ENCODE data around the gene SLC16A3. TPM values are rescaled to one million over a fixed set of nuclear protein-coding genes. Genes with fewer than 3 reads are reported as not detected.
"Not testable (repeated sequence)": the region's sequence is repeated elsewhere in the genome, so short reads cannot be mapped to it uniquely, and the experiment has no call there.

SLC16A3 gene
- total and polyA plus RNA-seq, 8 donors = 4.9 to 87.9 (median 37.7) TPM

- peaks cover 80 to 99% (median 98%) of the 10 kb centered on the region in 4 donors for H3K36me3 ChIP-seq
- no peak for TF ChIP-seq POLR2A (IDR thresholded peaks at IDR 0.05)
- TF ChIP-seq POLR2AphosphoS5 (IDR thresholded peaks at IDR 0.05) = no peak
- TF ChIP-seq CTCF (IDR thresholded peaks at IDR 0.05) = no peak
- TF ChIP-seq EP300 (IDR thresholded peaks at IDR 0.05) = no peak
- H3K4me3 ChIP-seq = no peak overlapping the region
- peaks cover 3 to 34% (median 8%) of the 10 kb centered on the region in 4 donors for H3K4me1 ChIP-seq
- DNase-seq = no peak
- H3K9me3 ChIP-seq = no peaks in the 10 kb centered on the region
- 82 to 88% (median 88%) methylated on average over 15 of the region's 15 CpGs for WGBS, 5 donors
- no peaks in the 10 kb centered on the region for H3K27me3 ChIP-seq
- intact Hi-C loops (cut with DNase I; ENCODE audit: low total_unique reads) = no loop called here
- peak overlapping the region in 2 of 5 donors; percentile 0 to 18 for H3K27ac ChIP-seq
Observed at GRCh38 chr17:82255402-82255972, 26.6 kb downstream of the SLC16A3 start.

- Histone ChIP-seq H3K27me3 (no peaks in the 10 kb centered on the region), H3K27ac (peak overlapping the region in 3 of 5 donors; percentile 0 to 60 (median 6)), H3K9me3 (no peaks in the 10 kb centered on the region), H3K4me3 (no peak overlapping the region), H3K4me1 (peaks cover 0 to 29% (median 8%) of the 10 kb centered on the region in 4 donors), H3K36me3 (peaks cover 80 to 99% (median 98%) of the 10 kb centered on the region in 4 donors)
- DNase-seq = no peak
- intact Hi-C loops (cut with DNase I; ENCODE audit: low total_unique reads) = no loop called here
- TF ChIP-seq EP300 (IDR thresholded peaks at IDR 0.05) (no peak), POLR2AphosphoS5 (IDR thresholded peaks at IDR 0.05) (no peak), CTCF (IDR thresholded peaks at IDR 0.05) (no peak), POLR2A (IDR thresholded peaks at IDR 0.05) (no peak)
- WGBS, 5 donors = 90 to 93% (median 92%) methylated on average over 14 of the region's 14 CpGs
Observed at GRCh38 chr17:82256242-82256885, 27.5 kb downstream of the SLC16A3 start.

GRCh38 chr17:82257473-82257872 lies 28.6 kb downstream of the SLC16A3 start:
- peak; percentile 78 to 79 for DNase-seq
- Histone ChIP-seq H3K27me3 (no peaks in the 10 kb centered on the region), H3K36me3 (peaks cover 80 to 99% (median 98%) of the 10 kb centered on the region in 4 donors), H3K9me3 (no peaks in the 10 kb centered on the region), H3K27ac (peak overlapping the region; percentile 5 to 60 (median 11)), H3K4me1 (peaks cover 0 to 36% (median 13%) of the 10 kb centered on the region in 4 donors), H3K4me3 (no peak overlapping the region)
- intact Hi-C loops (cut with DNase I; ENCODE audit: low total_unique reads) = no loop called here
- 33 to 44% (median 34%) methylated on average over 10 of the region's 10 CpGs for WGBS, 5 donors
- TF ChIP-seq CTCF (IDR thresholded peaks at IDR 0.05) (no peak), POLR2AphosphoS5 (IDR thresholded peaks at IDR 0.05) (no peak), POLR2A (IDR thresholded peaks at IDR 0.05) (no peak), EP300 (IDR thresholded peaks at IDR 0.05) (no peak)

GRCh38 chr17:82258555-82258954 lies 29.7 kb downstream of the SLC16A3 start:
- no peaks in the 10 kb centered on the region for H3K27me3 ChIP-seq
- H3K9me3 ChIP-seq = no peaks in the 10 kb centered on the region
- H3K36me3 ChIP-seq = peaks cover 78 to 99% (median 98%) of the 10 kb centered on the region in 4 donors
- TF ChIP-seq EP300 (IDR thresholded peaks at IDR 0.05) (no peak), POLR2A (IDR thresholded peaks at IDR 0.05) (no peak), CTCF (IDR thresholded peaks at IDR 0.05) (no peak), POLR2AphosphoS5 (IDR thresholded peaks at IDR 0.05) (no peak)
- peaks cover 4 to 47% (median 16%) of the 10 kb centered on the region in 4 donors for H3K4me1 ChIP-seq
- intact Hi-C loops (cut with DNase I; ENCODE audit: low total_unique reads) = no loop called here
- H3K27ac ChIP-seq = peak overlapping the region in 2 of 5 donors; percentile 5 to 42
- DNase-seq = no peak
- WGBS, 5 donors = 70 to 82% (median 73%) methylated on average over 5 of the region's 5 CpGs
- H3K4me3 ChIP-seq = no peak overlapping the region

GRCh38 chr17:82259972-82260961 lies 31.4 kb downstream of the SLC16A3 start:
- H3K4me3 ChIP-seq; H3K27me3 ChIP-seq; intact Hi-C loops (cut with DNase I; ENCODE audit: low total_unique reads); H3K9me3 ChIP-seq; DNase-seq: not testable (repeated sequence)
- peak overlapping the region in 1 of 5 donors; percentile 42 for H3K27ac ChIP-seq
- peaks cover 11 to 61% (median 27%) of the 10 kb centered on the region in 4 donors for H3K4me1 ChIP-seq
- peaks cover 80 to 100% (median 98%) of the 10 kb centered on the region in 4 donors for H3K36me3 ChIP-seq
- 85 to 92% (median 90%) methylated on average over 5 to 8 of the region's 8 CpGs for whole genome bisulfite sequencing, 5 donors

Data from stomach (tissue), 9 donors.